Caco-2 (cell line): ENCODE measurements around the gene GRHPR. TPM values are rescaled to one million over a fixed set of nuclear protein-coding genes. Genes with fewer than 3 reads are reported as not detected.

Experiments
- BruUV-seq: library from RNA; stranded (reverse); fragments of 400-500 nt; replicated peaks from 2 replicates; lab custom pipeline; 2021; lab: Mats Ljungman, UMichigan
- CTCF ChIA-PET: fragments of 300-600 bp; sonication (Branson Sonifier 250); formaldehyde crosslinking; loops from one replicate; lab custom pipeline; 2022; ENCODE audit warnings: antibody characterized with exemption; lab: Charles Lee
- POLR2A ChIA-PET: fragments of 300-600 bp; sonication (Branson Sonifier 250); formaldehyde crosslinking; loops from one replicate; lab custom pipeline; 2022; ENCODE audit warnings: antibody characterized with exemption; lab: Charles Lee
- DNase-seq, 2 experiments: peaks; one replicate each; pipeline versions ENCODE4 v3.0.0 to v3.0.0-alpha.2; 2020 to 2022
- H3K27me3 ChIP-seq: replicated peaks from 2 replicates; pipeline ENCODE4 v1.6.0; 2011; ENCODE audit warnings: low read length; ENCODE audit not compliant: control insufficient read depth, insufficient read depth
- H3K36me3 ChIP-seq: 2 replicates; pipeline ENCODE4 v1.5.1; 2011; ENCODE audit warnings: low read length; ENCODE audit not compliant: control insufficient read depth, insufficient read depth
- H3K4me1 ChIP-seq: fragments of 250-450 bp; sonication (Bioruptor Pico); 2 replicates; pipeline ENCODE4 v1.5.1; 2020; ENCODE audit warnings: mild to moderate bottlenecking
- H3K4me3 ChIP-seq: 2 replicates; pipeline ENCODE4 v1.5.1; 2011; ENCODE audit warnings: low read depth, mild to moderate bottlenecking, control low read depth, low read length
- H3K9me3 ChIP-seq: fragments of 250-450 bp; sonication (Bioruptor Pico); 2 replicates; pipeline ENCODE4 v1.5.1; 2020; ENCODE audit warnings: mild to moderate bottlenecking, moderate library complexity
- H3K27ac Mint-ChIP-seq: one replicate; pipeline ENCODE4 v1.8.0; 2022; ENCODE audit warnings: mixed read lengths; ENCODE audit not compliant: unreplicated experiment
- H3K27me3 Mint-ChIP-seq: one replicate; pipeline ENCODE4 v1.8.0; 2022; ENCODE audit warnings: mixed read lengths; ENCODE audit not compliant: insufficient read depth, unreplicated experiment
- H3K36me3 Mint-ChIP-seq: one replicate; pipeline ENCODE4 v1.8.0; 2022; ENCODE audit warnings: mild to moderate bottlenecking, mixed read lengths; ENCODE audit not compliant: insufficient read depth, unreplicated experiment
- H3K4me1 Mint-ChIP-seq: one replicate; pipeline ENCODE4 v1.8.0; 2022; ENCODE audit warnings: low read depth, mixed read lengths; ENCODE audit not compliant: unreplicated experiment
- H3K4me3 Mint-ChIP-seq: one replicate; pipeline ENCODE4 v1.8.0; 2022; ENCODE audit warnings: mild to moderate bottlenecking, moderate library complexity, mixed read lengths; ENCODE audit not compliant: unreplicated experiment
- H3K9me3 Mint-ChIP-seq: one replicate; pipeline ENCODE4 v1.8.0; 2022; ENCODE audit warnings: mixed read lengths; ENCODE audit not compliant: unreplicated experiment
- intact Hi-C: fragments of 100-400 bp; cut with micrococcal nuclease; formaldehyde crosslinking; loops from one replicate; pipeline ENCODE4 v1.10.0; 2022; ENCODE audit not compliant: unreplicated experiment
- total RNA-seq: library from RNA; stranded (reverse); gene quantifications from 2 replicates; pipeline ENCODE4 v1.2.3, GENCODE V29; 2022
- TF ChIP-seq, protein P1 (sequence below), 2 experiments: fragments of 200-600 bp in 1 of 2; IDR thresholded peaks; 1 replicate in 1 of 2; 2 replicates in 1 of 2; pipeline versions ENCODE4 v1.5.1 to v1.8.0; 2011 to 2022; ENCODE audit warnings: antibody characterized with exemption in 1 of 2, control low read depth in 1 of 2, inconsistent platforms in 1 of 2, low read depth in 1 of 2, low read length in 1 of 2, mild to moderate bottlenecking in 1 of 2, moderate library complexity in 1 of 2; ENCODE audit not compliant: insufficient read depth in 1 of 2, severe bottlenecking in 1 of 2, unreplicated experiment in 1 of 2

The GRHPR gene
- total RNA-seq, 1 experiment from 2014 or later, result 82.5 TPM

DNA sequence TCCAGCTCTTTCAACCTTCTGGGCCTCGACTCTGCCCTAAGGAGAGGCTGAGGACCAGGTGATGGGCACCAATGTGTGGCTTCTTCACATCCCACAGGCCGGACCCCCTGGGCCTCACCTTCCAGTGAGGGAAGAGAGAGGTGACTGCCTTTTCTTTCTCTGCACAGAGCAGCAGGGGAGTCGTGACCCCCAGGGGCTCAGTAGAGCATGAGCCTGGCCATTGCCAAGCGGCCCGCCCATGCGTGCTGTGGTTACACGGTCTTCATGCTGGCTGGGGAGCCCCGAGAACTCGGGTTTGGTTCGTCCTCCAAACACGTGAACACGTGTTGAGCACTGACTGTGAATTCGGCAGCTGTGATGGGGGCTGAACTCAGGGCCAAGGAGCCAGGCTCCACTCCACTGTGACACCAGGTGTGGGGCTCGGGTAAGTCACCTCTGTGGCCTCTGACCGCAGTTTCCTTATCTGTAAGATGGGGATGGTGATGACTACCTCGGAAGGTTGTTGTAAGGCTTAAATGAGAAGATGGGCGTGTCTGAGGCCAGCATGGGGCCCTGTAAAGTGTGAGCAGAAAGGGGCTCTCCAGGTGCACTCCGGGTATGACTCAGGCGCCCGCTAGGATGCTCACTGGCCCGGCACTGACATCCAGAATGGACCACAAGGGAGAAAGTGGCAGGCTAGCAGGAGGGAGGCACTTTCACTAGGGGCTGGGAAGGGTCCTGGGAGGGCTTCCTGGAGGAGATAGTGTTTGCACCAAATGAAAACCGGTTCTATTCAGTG, 13.4 kb upstream of the GRHPR start:
- no peak for DNase-seq
- H3K27me3 Mint-ChIP-seq, result no peaks in the 10 kb centered on the region
- no peak overlapping the region for H3K27ac Mint-ChIP-seq
- Histone ChIP-seq H3K9me3 (no peaks in the 10 kb centered on the region), H3K4me3 (no peak overlapping the region), H3K27me3 (no peaks in the 10 kb centered on the region), H3K36me3 (no peaks in the 10 kb centered on the region), H3K4me1 (peaks cover 17% of the 10 kb centered on the region)
- H3K9me3 Mint-ChIP-seq, result no peaks in the 10 kb centered on the region
- intact Hi-C loops, result no loop called here
- TF ChIP-seq, protein P1, sequence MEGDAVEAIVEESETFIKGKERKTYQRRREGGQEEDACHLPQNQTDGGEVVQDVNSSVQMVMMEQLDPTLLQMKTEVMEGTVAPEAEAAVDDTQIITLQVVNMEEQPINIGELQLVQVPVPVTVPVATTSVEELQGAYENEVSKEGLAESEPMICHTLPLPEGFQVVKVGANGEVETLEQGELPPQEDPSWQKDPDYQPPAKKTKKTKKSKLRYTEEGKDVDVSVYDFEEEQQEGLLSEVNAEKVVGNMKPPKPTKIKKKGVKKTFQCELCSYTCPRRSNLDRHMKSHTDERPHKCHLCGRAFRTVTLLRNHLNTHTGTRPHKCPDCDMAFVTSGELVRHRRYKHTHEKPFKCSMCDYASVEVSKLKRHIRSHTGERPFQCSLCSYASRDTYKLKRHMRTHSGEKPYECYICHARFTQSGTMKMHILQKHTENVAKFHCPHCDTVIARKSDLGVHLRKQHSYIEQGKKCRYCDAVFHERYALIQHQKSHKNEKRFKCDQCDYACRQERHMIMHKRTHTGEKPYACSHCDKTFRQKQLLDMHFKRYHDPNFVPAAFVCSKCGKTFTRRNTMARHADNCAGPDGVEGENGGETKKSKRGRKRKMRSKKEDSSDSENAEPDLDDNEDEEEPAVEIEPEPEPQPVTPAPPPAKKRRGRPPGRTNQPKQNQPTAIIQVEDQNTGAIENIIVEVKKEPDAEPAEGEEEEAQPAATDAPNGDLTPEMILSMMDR (IDR thresholded peaks at IDR 0.05; ENCODE audit: insufficient read depth in 1 of 2, low read depth in 1 of 2, low read length in 1 of 2, severe bottlenecking in 1 of 2, unreplicated experiment in 1 of 2), result no peak
- no TSS peak for BruUV-seq
- no peak overlapping the region for H3K4me3 Mint-ChIP-seq
- no peaks in the 10 kb centered on the region for H3K36me3 Mint-ChIP-seq
- POLR2A ChIA-PET, result no interaction called here
- H3K4me1 Mint-ChIP-seq, result peaks cover 28% of the 10 kb centered on the region
- CTCF ChIA-PET, result interaction anchor here (0.6 kb wide), 1 partner anchor 111 kb away, joined by 3 read pairs; no protein-coding TSS in a partner anchor

DNA sequence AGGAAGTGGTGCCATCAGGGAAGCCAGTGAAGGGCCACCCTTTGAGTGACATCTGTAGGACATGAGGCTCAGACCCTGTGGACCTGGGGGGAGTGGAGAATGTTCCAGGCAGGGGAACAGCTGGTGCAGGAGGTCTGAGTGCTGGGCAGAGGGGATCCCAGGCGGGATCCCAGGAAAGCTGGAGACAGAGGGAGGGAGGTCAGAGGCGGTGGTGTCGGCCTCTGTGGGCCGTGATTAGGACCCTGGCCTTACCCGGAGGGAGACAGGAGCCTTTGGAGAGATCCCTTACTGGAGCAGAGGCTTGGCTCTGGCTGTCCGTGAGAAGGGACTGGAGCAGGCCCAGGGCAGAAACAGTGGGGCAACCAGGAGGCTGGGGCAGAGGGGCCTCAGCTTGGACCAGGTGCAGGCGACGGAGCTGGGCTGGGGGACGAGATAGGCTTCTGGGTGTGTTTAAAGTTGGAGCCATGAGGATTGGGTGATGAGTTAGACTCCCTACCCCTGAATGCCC, 12.1 kb upstream of the GRHPR start:
- BruUV-seq, result no TSS peak
- Histone ChIP-seq H3K36me3 (no peaks in the 10 kb centered on the region), H3K9me3 (no peaks in the 10 kb centered on the region), H3K4me1 (peaks cover 27% of the 10 kb centered on the region), H3K4me3 (no peak overlapping the region), H3K27me3 (no peaks in the 10 kb centered on the region)
- Mint-ChIP-seq H3K9me3 (no peaks in the 10 kb centered on the region), H3K4me3 (no peak overlapping the region), H3K27me3 (no peaks in the 10 kb centered on the region), H3K36me3 (peaks cover 8% of the 10 kb centered on the region), H3K4me1 (peaks cover 30% of the 10 kb centered on the region), H3K27ac (peak overlapping the region; percentile 51)
- POLR2A ChIA-PET, result no interaction called here
- intact Hi-C loops, result loop anchor here (5.0 kb wide), 1 partner anchor 498 kb away; no protein-coding TSS in a partner anchor
- DNase-seq, result no peak
- CTCF ChIA-PET, result interaction anchor here (0.5 to 1.5 kb wide), 4 partner anchors 9 to 415 kb away, joined by 3 to 8 read pairs (median 6); partner anchors contain the start of gene GRHPR
- TF ChIP-seq, protein P1 (IDR thresholded peaks at IDR 0.05; ENCODE audit: insufficient read depth in 1 of 2, low read depth in 1 of 2, low read length in 1 of 2, severe bottlenecking in 1 of 2, unreplicated experiment in 1 of 2), result no peak

DNA sequence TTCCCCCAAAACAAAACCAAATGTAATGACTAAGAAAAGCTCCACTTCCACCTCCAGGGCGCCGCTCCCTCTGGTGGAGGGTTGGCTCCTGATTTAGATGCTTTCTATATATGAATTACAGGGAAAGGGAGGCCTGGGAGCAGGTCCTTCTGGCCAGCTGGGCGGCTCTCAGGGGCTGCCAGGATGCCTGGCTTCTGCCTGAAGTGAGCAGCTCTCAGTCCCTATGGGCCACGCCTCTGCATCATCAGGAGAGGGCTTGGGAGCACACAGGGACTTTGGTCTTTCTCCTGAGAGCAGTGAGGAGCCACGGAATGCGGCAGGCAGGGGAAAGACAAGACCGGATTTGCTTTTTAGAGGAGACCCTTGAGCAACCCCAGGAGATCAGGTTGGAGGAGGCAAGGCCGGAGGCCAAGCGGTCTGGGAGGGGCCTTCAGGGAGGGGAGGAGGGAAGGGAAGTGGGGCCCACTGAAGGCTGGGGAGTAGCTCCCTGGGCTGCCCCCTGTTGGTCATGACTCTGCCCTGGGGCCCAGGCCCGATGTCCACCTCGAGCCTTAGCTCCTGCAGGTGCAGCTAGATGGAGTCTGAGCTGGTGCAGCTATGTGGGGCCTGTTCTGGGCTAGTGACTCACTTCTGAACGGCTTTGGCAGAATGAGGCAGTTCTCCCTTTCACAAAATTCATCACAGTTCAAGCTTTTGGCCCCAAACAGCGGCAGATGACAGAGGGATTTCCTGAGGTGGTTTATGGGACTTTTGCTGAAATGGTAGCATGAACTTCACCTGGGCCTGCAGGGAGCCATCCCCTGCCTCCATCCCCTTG, 11.3 kb upstream of the GRHPR start:
- Mint-ChIP-seq H3K27me3 (no peaks in the 10 kb centered on the region), H3K4me1 (peaks cover 33% of the 10 kb centered on the region), H3K9me3 (no peaks in the 10 kb centered on the region), H3K27ac (peak overlapping the region; percentile 51), H3K4me3 (no peak overlapping the region), H3K36me3 (peaks cover 11% of the 10 kb centered on the region)
- peak; percentile 57 to 79 for DNase-seq
- no peaks in the 10 kb centered on the region for H3K36me3 ChIP-seq
- H3K4me3 ChIP-seq, result no peak overlapping the region
- no peaks in the 10 kb centered on the region for H3K9me3 ChIP-seq
- BruUV-seq, result no TSS peak
- intact Hi-C loops, result loop anchor here (1.0 to 5.0 kb wide), 2 partner anchors 49 to 499 kb away; no protein-coding TSS in a partner anchor
- H3K27me3 ChIP-seq, result no peaks in the 10 kb centered on the region
- peaks cover 28% of the 10 kb centered on the region for H3K4me1 ChIP-seq
- TF ChIP-seq, protein P1 (IDR thresholded peaks at IDR 0.05; ENCODE audit: insufficient read depth in 1 of 2, low read depth in 1 of 2, low read length in 1 of 2, severe bottlenecking in 1 of 2, unreplicated experiment in 1 of 2), result peak; percentile 23 to 52
- POLR2A ChIA-PET, result no interaction called here
- CTCF ChIA-PET, result interaction anchor here (0.5 to 1.5 kb wide), 4 partner anchors 9 to 415 kb away, joined by 3 to 8 read pairs (median 6); partner anchors contain the start of gene GRHPR
